GM10847 (cell line): Measurements from ENCODE around the gene IGSF11.

Experiments
- POLR2A ChIP-seq: IDR thresholded peaks from 2 replicates; pipeline ENCODE4 v1.6.1; 2011; ENCODE audit not compliant: insufficient read length; ENCODE audit errors: extremely low read depth

The IGSF11 gene

GRCh38 chr3:119013951-119014350, 20.7 kb downstream of the IGSF11 start:
- TF ChIP-seq POLR2A, result no peak

- no peak for TF ChIP-seq POLR2A
Measured at GRCh38 chr3:119011528-119011927, 23.1 kb downstream of the IGSF11 start.

- no peak for TF ChIP-seq POLR2A
Measured at GRCh38 chr3:118997190-118997589, 37.5 kb downstream of the IGSF11 start.

GRCh38 chr3:118991775-118992174, 42.9 kb downstream of the IGSF11 start:
- no peak for TF ChIP-seq POLR2A

- no peak for TF ChIP-seq POLR2A
Measured at GRCh38 chr3:118990823-118991560, 43.7 kb downstream of the IGSF11 start.

- no peak for TF ChIP-seq POLR2A
Measured at GRCh38 chr3:118988198-118989130, 46.2 kb downstream of the IGSF11 start.

GRCh38 chr3:118987477-118987876, 47.2 kb downstream of the IGSF11 start:
- TF ChIP-seq POLR2A, result no peak

- no peak for TF ChIP-seq POLR2A
Measured at GRCh38 chr3:118986734-118987133, 47.9 kb downstream of the IGSF11 start.

- TF ChIP-seq POLR2A, result no peak
Measured at GRCh38 chr3:118984699-118985098, 49.9 kb downstream of the IGSF11 start.

GRCh38 chr3:118981494-118982134, 53.0 kb downstream of the IGSF11 start:
- TF ChIP-seq POLR2A, result no peak

- TF ChIP-seq POLR2A, result no peak
Measured at GRCh38 chr3:118980832-118981231, 53.8 kb downstream of the IGSF11 start.

GRCh38 chr3:118978393-118978758, 56.3 kb downstream of the IGSF11 start:
- no peak for TF ChIP-seq POLR2A

GRCh38 chr3:118977671-118978392, 56.8 kb downstream of the IGSF11 start:
- no peak for TF ChIP-seq POLR2A

GRCh38 chr3:118977118-118977517, 57.5 kb downstream of the IGSF11 start:
- TF ChIP-seq POLR2A, result no peak
